Measurements from ENCODE around the gene CTXN2.
A peak's percentile ranks its signal among the peaks of the same experiment; 100 is the strongest.

Gene CTXN2

GRCh38 chr15:48191574-48192225 lies at the start of gene CTXN2:
CTXN2 (plus strand) TSS chr15:48191665; CDS start chr15:48201301, 9,636 bp downstream.
- no peak for DNase-seq

- DNase-seq, result peak; percentile 42
These were observed 47.6 kb upstream of the CTXN2 start for GRCh38 chr15:48143856-48144255.

- peak; percentile 44 for DNase-seq
These were observed 46.6 kb upstream of the CTXN2 start for GRCh38 chr15:48144889-48145288.

GRCh38 chr15:48145923-48146322 lies 45.5 kb upstream of the CTXN2 start:
- DNase-seq, result peak; percentile 6

GRCh38 chr15:48147358-48147757 lies 44.1 kb upstream of the CTXN2 start:
- peak; percentile 20 for DNase-seq

- DNase-seq, result peak; percentile 77
These were observed 41.6 kb upstream of the CTXN2 start for GRCh38 chr15:48149858-48150257.

GRCh38 chr15:48153526-48153925 lies 37.9 kb upstream of the CTXN2 start:
- no peak for DNase-seq

GRCh38 chr15:48168616-48169015 lies 22.8 kb upstream of the CTXN2 start:
- no peak for DNase-seq

GRCh38 chr15:48170981-48171380 lies 20.5 kb upstream of the CTXN2 start:
- DNase-seq, result no peak

GRCh38 chr15:48175126-48175525 lies 16.3 kb upstream of the CTXN2 start:
- no peak for DNase-seq

GRCh38 chr15:48176112-48176511 lies 15.4 kb upstream of the CTXN2 start:
- DNase-seq, result peak; percentile 26

GRCh38 chr15:48176957-48177356 lies 14.5 kb upstream of the CTXN2 start:
- DNase-seq, result no peak

GRCh38 chr15:48177383-48177765 lies 14.1 kb upstream of the CTXN2 start:
- DNase-seq, result peak; percentile 46

- peak; percentile 70 for DNase-seq
These were observed 13.5 kb upstream of the CTXN2 start, which contains the start of gene MYEF2 for GRCh38 chr15:48177766-48178647. MYEF2 (minus strand) TSS chr15:48178295; CDS start chr15:48178237, 58 bp downstream.

- DNase-seq, result no peak
These were observed 12.9 kb upstream of the CTXN2 start for GRCh38 chr15:48178648-48178931.

- DNase-seq, result no peak
These were observed 8.7 kb upstream of the CTXN2 start for GRCh38 chr15:48182749-48183148.

- DNase-seq, result no peak
These were observed 5.9 kb upstream of the CTXN2 start for GRCh38 chr15:48185529-48185928.

- no peak for DNase-seq
These were observed 5.2 kb upstream of the CTXN2 start for GRCh38 chr15:48186271-48186670.

GRCh38 chr15:48190932-48191573 lies 412 bp upstream of the CTXN2 start:
- DNase-seq, result peak; percentile 73

GRCh38 chr15:48202068-48202467 lies 10.6 kb downstream of the CTXN2 start:
- DNase-seq, result no peak

- DNase-seq, result no peak
These were observed 14.5 kb downstream of the CTXN2 start, which contains the start of gene SLC12A1 for GRCh38 chr15:48205981-48206380. SLC12A1 (plus strand) TSS chr15:48206302; CDS start chr15:48207720, 1,418 bp downstream.

- no peak for DNase-seq
These were observed 29.8 kb downstream of the CTXN2 start for GRCh38 chr15:48221261-48221660.

GRCh38 chr15:48221885-48222284 lies 30.4 kb downstream of the CTXN2 start:
- DNase-seq, result peak; percentile 7

GRCh38 chr15:48222627-48223026 lies 31.2 kb downstream of the CTXN2 start:
- no peak for DNase-seq

Measured in fibroblast of skin of right quadriceps (primary cell).